Iris pigment epithelial cell (primary cell): ENCODE data around the gene RCCD1.
A peak's percentile ranks its signal among the peaks of the same experiment; 100 is the strongest.
"Not testable (repeated sequence)": the region's sequence is repeated elsewhere in the genome, so short reads cannot be mapped to it uniquely, and the experiment has no call there.

Experiments
- DNase-seq: peaks from one replicate; pipeline ENCODE4 v3.0.0-alpha.2; 2011; ENCODE audit warnings: low read depth

RCCD1 gene

DNA sequence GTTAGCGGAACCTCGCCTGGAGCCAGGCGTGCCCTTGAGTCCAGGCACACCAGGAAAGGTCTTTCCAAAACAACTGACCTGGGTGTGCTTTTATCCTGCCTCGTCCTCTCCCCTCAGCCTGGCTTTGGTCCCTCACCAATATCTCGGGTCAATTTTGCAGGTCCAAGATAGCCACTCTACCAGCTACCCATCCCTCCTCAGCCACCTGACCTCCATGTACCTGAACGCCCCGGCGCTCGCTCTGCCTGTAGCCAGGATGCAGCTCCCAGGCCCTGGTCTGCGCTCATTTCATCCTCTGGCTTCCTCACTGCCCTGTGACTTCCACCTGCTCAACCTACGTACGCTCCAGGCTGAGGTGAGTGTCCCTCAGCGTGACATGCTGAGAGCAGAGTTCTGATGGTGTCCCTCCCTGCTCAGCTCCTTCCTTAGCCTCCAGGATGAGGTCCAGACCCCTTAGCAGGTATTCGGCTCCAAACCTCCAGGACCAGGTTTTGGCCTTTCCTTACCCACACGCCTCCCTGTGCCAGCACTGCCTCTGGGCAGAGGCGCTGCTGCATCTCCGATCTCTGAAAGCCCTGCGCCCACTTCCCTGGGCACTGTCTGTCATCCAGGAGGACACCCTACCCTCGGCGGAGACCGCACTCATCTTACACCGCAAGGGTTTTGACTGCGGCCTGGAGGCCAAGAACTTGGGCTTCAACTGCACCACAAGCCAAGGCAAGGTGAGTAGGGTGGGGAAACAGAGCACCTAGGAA is 36.5 kb upstream of the RCCD1 start:
- DNase-seq: no peak

- no peak for DNase-seq
Measured at GRCh38 chr15:90918835-90919234, 35.8 kb upstream of the RCCD1 start.

GRCh38 chr15:90921887-90922286 is 32.8 kb upstream of the RCCD1 start:
- DNase-seq: no peak

DNA sequence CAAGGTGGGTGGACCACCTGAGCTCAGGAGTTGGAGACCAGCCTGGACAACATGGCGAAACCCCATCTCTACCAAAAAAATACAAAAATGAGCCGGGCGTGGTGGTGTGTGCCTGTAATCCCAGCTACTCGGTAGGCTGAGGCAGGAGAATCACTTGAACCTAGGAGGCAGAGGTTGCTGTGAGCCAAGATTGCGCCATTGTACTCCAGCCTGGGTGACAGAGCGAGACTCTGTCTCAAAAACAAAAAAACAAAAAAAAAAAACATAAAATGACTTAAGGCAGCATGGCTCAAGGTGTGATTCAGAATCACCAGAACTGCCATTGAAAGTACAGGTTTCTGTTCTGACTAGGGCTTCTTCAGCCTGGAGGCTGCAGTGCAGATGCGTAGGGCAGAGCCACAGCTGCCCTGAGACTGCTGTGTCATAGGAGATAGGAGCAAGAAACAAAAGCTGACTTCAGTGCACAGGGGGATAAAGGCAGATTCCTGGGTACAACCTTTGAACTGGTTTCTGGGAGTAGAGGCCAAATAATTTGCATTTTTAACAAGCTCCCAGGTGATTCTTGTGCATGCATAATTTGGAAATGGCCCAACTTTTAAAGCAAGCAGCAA is 31.9 kb upstream of the RCCD1 start:
- not testable (repeated sequence) for DNase-seq

- no peak for DNase-seq
Measured at GRCh38 chr15:90924375-90924774, 30.3 kb upstream of the RCCD1 start.

GRCh38 chr15:90926766-90927165 is 27.9 kb upstream of the RCCD1 start:
- DNase-seq: not testable (repeated sequence)

- DNase-seq: not testable (repeated sequence)
Measured at GRCh38 chr15:90928106-90928505, 26.6 kb upstream of the RCCD1 start.

GRCh38 chr15:90929246-90930019 is 25.3 kb upstream of the RCCD1 start:
- no peak for DNase-seq

DNA sequence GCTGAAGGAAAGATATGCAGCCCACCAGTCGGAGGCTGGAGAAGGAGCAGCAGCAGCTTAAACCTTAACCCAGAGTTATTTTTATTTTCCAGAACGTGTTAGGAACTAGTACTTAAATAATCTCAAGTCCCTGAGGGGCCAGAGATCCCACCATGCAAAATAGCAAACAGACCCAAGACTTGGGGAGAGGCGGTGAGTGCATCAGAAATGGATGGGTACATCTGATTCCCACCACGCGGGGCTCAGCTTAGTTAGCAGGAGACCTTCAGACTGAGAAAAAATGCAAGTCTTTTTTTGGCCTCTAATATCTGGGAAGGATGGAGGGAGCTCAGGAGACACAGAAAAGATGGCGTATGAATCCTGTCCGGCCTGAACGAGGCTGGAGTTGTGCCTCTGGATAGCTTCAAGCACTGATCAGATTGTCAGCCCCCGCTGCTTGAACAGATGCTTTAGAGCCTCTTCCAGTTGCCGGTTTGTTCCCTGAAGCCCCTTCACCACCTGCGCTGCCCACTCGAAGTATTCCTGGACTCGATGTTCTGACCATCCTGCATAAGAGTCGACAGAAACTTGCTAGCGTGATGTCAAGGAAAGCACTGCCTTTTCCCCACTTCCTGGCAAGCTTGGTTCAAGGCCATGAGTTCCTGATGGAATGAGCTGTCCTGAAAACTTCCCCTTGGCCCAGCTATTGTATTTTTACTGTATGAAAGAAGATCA is 23.7 kb upstream of the RCCD1 start:
- DNase-seq: no peak

DNA sequence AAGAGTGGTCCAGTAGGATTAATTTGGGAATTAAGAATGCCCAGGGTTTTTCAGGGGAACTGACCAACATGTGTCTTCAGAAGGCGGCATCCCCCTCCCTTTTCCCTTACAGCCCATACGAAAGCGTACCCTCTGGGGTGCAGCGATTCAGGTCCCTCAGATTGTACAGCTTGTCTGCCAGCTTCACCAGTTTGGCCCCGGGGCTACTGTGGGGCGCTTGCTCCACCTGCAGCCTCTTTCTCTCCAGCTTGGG is 23.2 kb upstream of the RCCD1 start:
- DNase-seq: no peak

GRCh38 chr15:90931828-90932659 is 22.6 kb upstream of the RCCD1 start, which contains the start of gene HDDC3:
HDDC3 (minus strand) TSS chr15:90932549; CDS start chr15:90932540, 9 bp downstream.
- DNase-seq: peak; percentile 75

DNA sequence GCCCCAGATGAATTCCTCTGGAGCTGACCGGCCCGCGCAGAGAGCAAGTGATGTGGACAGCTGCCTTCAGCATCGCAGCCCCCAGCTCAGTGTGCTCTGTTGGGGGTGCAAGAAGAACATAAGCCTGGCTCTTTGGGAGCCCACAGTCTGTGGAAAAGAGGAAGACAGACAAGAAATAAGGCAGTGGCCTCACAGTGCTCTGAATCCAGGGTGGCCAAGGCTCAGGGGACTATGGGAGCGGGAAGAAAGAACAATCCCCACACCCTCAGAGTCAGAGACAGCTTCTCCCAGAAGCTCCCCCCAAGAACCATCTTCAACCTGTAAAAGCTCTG is 22.1 kb upstream of the RCCD1 start:
- no peak for DNase-seq

DNA sequence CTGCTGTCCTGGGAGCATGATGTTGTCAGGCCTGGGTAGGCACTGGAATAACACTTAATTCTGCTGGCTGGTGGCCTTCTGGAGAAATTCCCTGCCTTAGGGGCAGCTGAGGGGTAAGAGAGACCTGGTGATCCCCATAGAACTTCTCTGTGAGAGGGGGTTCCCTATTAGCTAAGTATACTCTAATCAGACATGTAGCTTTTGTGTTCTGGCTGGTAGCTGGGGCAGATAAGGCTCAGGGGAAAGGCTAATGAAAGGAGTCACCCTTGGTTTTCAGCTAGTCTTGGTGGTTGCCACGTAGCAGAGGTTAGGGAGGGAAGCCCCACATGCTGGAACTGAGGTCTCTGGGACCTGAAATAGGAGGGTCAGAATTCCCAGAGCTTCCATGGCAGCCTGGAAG is 21.4 kb upstream of the RCCD1 start:
- no peak for DNase-seq

DNA sequence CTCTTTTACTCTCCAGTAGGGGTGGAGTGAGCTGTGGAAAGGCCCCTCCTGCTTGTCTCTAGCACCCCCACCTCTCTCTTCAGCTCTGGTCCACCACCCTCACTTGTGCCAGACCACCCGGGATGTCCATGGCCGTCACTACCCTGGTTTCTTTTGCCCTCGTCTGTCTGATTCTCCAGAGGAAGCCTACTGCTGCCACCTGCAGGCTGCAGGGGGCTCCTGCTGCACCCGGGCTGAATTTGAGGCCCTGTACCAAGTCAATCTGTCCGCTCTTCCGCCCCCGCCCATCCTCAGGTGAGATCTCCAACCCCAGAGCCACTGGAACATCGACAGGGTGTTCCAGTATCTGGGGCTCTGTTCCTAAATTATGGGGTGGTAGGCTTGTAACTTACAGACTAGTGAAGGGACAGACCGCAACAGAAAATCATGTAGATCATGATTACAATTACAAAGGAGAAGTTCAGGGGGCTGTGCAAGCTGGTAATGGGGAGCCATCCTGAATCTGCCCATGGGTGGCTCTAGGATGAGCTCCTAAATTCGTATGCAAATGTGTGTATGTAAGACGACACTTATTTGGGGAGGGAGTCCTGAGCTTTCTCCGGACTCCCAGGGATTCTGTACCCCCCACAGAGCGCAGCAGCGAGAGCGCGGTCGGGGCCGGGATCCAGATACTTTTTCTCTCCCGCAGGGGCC is 20.3 kb upstream of the RCCD1 start:
- peak; percentile 83 for DNase-seq

- DNase-seq: peak; percentile 79
Measured at GRCh38 chr15:90934949-90935751, 19.5 kb upstream of the RCCD1 start, which contains the start of gene UNC45A. UNC45A (plus strand) TSS chr15:90935285; CDS start chr15:90935325, 40 bp downstream.

DNA sequence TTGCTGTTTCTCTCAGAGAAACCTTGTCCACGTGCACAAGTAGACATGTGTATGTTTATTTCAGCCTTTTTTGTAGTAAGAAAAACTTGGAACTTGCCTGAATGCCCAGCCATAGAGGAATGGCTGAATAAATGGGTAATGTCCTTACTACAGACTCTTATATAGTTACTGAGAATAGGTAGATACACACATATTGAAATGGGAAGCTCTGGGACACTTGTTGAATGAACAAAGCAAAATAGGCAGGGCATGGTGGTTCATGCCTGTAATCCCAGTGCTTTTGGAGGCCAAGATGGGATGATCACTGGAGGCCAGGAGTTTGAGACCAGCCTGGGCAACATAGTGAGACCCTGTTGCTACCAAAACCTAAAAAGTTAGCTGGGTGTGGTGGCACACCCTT is 17.9 kb upstream of the RCCD1 start:
- DNase-seq: no peak

- no peak for DNase-seq
Measured at GRCh38 chr15:90938261-90938660, 16.4 kb upstream of the RCCD1 start.

DNA sequence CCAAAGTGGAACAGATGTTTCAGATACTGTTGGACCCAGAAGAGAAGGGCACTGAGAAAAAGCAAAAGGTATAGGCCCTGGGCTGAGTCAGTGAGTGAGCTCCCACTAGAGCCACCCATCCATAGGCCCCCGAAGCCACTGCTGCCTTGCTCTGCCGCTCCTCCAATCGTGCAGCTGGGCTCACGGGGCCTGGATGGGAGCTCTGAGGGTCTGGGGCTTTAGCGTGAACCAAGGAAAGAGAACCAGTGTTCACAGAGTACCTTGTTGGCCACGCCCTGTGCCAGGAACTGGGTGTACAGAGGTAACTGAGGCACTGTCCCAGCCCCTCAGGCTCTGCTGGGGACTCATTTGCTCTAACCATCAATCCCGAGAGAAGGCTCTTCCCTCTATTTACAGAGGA is 14.9 kb upstream of the RCCD1 start:
- DNase-seq: no peak

GRCh38 chr15:90941038-90941437 is 13.6 kb upstream of the RCCD1 start:
- no peak for DNase-seq
